HG03520 (cell line): Measurements from ENCODE around the gene EVA1A.

Experiments
- ATAC-seq: cut with Tn5 transposase; IDR thresholded peaks from one replicate; pipeline ENCODE4 v1.9.1; 2021; ENCODE audit warnings: mild to moderate bottlenecking, moderate library complexity; ENCODE audit not compliant: unreplicated experiment

Gene EVA1A

GRCh38 chr2:75545922-75546321 is 14.8 kb downstream of the EVA1A start:
- ATAC-seq: no peak

GRCh38 chr2:75545387-75545786 is 15.4 kb downstream of the EVA1A start:
- ATAC-seq: no peak

- no peak for ATAC-seq
Measured at GRCh38 chr2:75543446-75543845, 17.3 kb downstream of the EVA1A start.

- ATAC-seq: no peak
Measured at GRCh38 chr2:75541430-75541829, 19.3 kb downstream of the EVA1A start.

GRCh38 chr2:75540994-75541393 is 19.7 kb downstream of the EVA1A start:
- ATAC-seq: no peak

GRCh38 chr2:75539955-75540716 is 20.6 kb downstream of the EVA1A start:
- no peak for ATAC-seq

GRCh38 chr2:75538521-75539490 is 21.9 kb downstream of the EVA1A start:
- ATAC-seq: no peak

- no peak for ATAC-seq
Measured at GRCh38 chr2:75537658-75538057, 23.1 kb downstream of the EVA1A start.

- ATAC-seq: no peak
Measured at GRCh38 chr2:75533135-75533534, 27.6 kb downstream of the EVA1A start.

GRCh38 chr2:75532488-75532887 is 28.3 kb downstream of the EVA1A start:
- ATAC-seq: no peak

GRCh38 chr2:75528221-75528977 is 32.3 kb downstream of the EVA1A start:
- ATAC-seq: no peak

- ATAC-seq: no peak
Measured at GRCh38 chr2:75527676-75528075, 33.1 kb downstream of the EVA1A start.

- ATAC-seq: no peak
Measured at GRCh38 chr2:75526842-75527241, 33.9 kb downstream of the EVA1A start.

GRCh38 chr2:75525434-75526310 is 35.1 kb downstream of the EVA1A start:
- ATAC-seq: no peak

- ATAC-seq: no peak
Measured at GRCh38 chr2:75524276-75524911, 36.3 kb downstream of the EVA1A start.

GRCh38 chr2:75523313-75524275 is 37.1 kb downstream of the EVA1A start:
- ATAC-seq: peak; percentile 73

GRCh38 chr2:75522543-75523312 is 38.0 kb downstream of the EVA1A start:
- ATAC-seq: no peak
